HEK293 (cell line): ENCODE results near the gene RGPD4.

Experiments
- CTCF ChIA-PET: fragments of 350-600 bp; formaldehyde crosslinking; extraction: SDS; loops from one replicate; lab custom pipeline; 2021; ENCODE audit warnings: antibody characterized with exemption; lab: Yijun Ruan, JAX
- POLR2A ChIA-PET: fragments of 300-600 bp; formaldehyde crosslinking; extraction: SDS; loops from one replicate; lab custom pipeline; 2020; ENCODE audit warnings: antibody characterized with exemption, inconsistent platforms; lab: Yijun Ruan, JAX
- H3K27ac ChIP-seq: fragments of 200-500 bp; sonication (Bioruptor generic); 2 replicates; pipeline ENCODE4 v1.5.1; 2014; ENCODE audit warnings: low read depth, low read length, control low read depth, inconsistent platforms; ENCODE audit errors: extremely low read depth
- H3K36me3 ChIP-seq, 2 experiments: fragments of 200-500 bp in 1 of 2; sonication (Bioruptor generic) in 1 of 2; 1 replicate in 1 of 2; 2 replicates in 1 of 2; pipeline ENCODE4 v1.5.1; 2014 to 2017; ENCODE audit warnings: inconsistent platforms in 2 of 2, low read length in 2 of 2; ENCODE audit not compliant: control insufficient read depth in 2 of 2, insufficient read depth in 1 of 2
- H3K4me1 ChIP-seq: fragments of 200-500 bp; sonication (Bioruptor generic); 2 replicates; pipeline ENCODE4 v1.5.1; 2014; ENCODE audit warnings: mild to moderate bottlenecking, low read length, inconsistent platforms; ENCODE audit not compliant: control insufficient read depth, insufficient read depth
- H3K4me3 ChIP-seq: 2 replicates; pipeline ENCODE4 v1.5.1; 2011; ENCODE audit warnings: low read depth, mild to moderate bottlenecking, control low read depth, low read length, moderate library complexity
- H3K9me3 ChIP-seq: fragments of 200-500 bp; sonication (Bioruptor generic); 2 replicates; pipeline ENCODE4 v1.5.1; 2014; ENCODE audit warnings: low read depth, low read length, inconsistent platforms; ENCODE audit not compliant: control insufficient read depth, insufficient read depth
- ATF2 ChIP-seq: fragments of 450-650 bp; formaldehyde crosslinking; IDR thresholded peaks from 2 replicates; pipeline ENCODE4 v1.5.1; 2016; ENCODE audit warnings: missing biosample characterization, missing genetic modification characterization, low read depth
- GLIS2 ChIP-seq: fragments of 450-650 bp; formaldehyde crosslinking; IDR thresholded peaks from 2 replicates; pipeline ENCODE4 v1.5.1; 2016; ENCODE audit warnings: missing biosample characterization, missing genetic modification characterization
- HIC1 ChIP-seq: fragments of 450-650 bp; formaldehyde crosslinking; IDR thresholded peaks from 2 replicates; pipeline ENCODE4 v1.5.1; 2016; ENCODE audit warnings: missing biosample characterization, missing genetic modification characterization
- HOXD13 ChIP-seq: sonication (generic); formaldehyde crosslinking; IDR thresholded peaks from 2 replicates; pipeline ENCODE4 v1.8.0; 2022; ENCODE audit warnings: missing genetic modification reagents, borderline replicate concordance
- KLF8 ChIP-seq: fragments of 450-650 bp; formaldehyde crosslinking; IDR thresholded peaks from 2 replicates; pipeline ENCODE4 v1.5.1; 2016; ENCODE audit warnings: missing biosample characterization, missing genetic modification characterization
- PRDM10 ChIP-seq: fragments of 450-650 bp; formaldehyde crosslinking; IDR thresholded peaks from 2 replicates; pipeline ENCODE4 v1.5.1; 2016; ENCODE audit warnings: missing biosample characterization, missing genetic modification characterization
- SETDB1 ChIP-seq: IDR thresholded peaks from one replicate; pipeline ENCODE4 v1.6.1; 2017; ENCODE audit warnings: mild to moderate bottlenecking, low read length, moderate library complexity, mixed read lengths; ENCODE audit not compliant: insufficient read length
- ZBTB44 ChIP-seq: fragments of 450-650 bp; IDR thresholded peaks from 2 replicates; pipeline ENCODE4 v1.5.1; 2018; ENCODE audit warnings: missing biosample characterization, mild to moderate bottlenecking, missing genetic modification characterization
- ZNF174 ChIP-seq: fragments of 450-650 bp; formaldehyde crosslinking; IDR thresholded peaks from 2 replicates; pipeline ENCODE4 v1.5.0; 2017; ENCODE audit warnings: missing biosample characterization, mild to moderate bottlenecking, missing genetic modification characterization
- ZNF223 ChIP-seq: fragments of 450-650 bp; formaldehyde crosslinking; IDR thresholded peaks from 2 replicates; pipeline ENCODE4 v1.5.1; 2016; ENCODE audit warnings: missing biosample characterization, missing genetic modification characterization
- ZNF501 ChIP-seq: fragments of 450-650 bp; formaldehyde crosslinking; IDR thresholded peaks from 2 replicates; pipeline ENCODE4 v1.5.1; 2016; ENCODE audit warnings: missing biosample characterization, missing genetic modification characterization
- ZNF513 ChIP-seq: fragments of 450-650 bp; IDR thresholded peaks from 2 replicates; pipeline ENCODE4 v1.5.1; 2018; ENCODE audit warnings: missing biosample characterization, missing genetic modification characterization
- ZNF514 ChIP-seq: fragments of 450-650 bp; formaldehyde crosslinking; IDR thresholded peaks from 2 replicates; pipeline ENCODE4 v1.5.1; 2016; ENCODE audit warnings: missing biosample characterization, missing genetic modification characterization
- ZNF558 ChIP-seq: fragments of 450-650 bp; formaldehyde crosslinking; IDR thresholded peaks from 2 replicates; pipeline ENCODE4 v1.5.1; 2016; ENCODE audit warnings: missing biosample characterization, missing genetic modification characterization
- ZNF560 ChIP-seq: fragments of 450-650 bp; formaldehyde crosslinking; IDR thresholded peaks from 2 replicates; pipeline ENCODE4 v1.5.1; 2017; ENCODE audit warnings: missing biosample characterization, missing genetic modification characterization, borderline replicate concordance
- ZNF623 ChIP-seq: fragments of 450-650 bp; formaldehyde crosslinking; IDR thresholded peaks from 2 replicates; pipeline ENCODE4 v1.5.1; 2016; ENCODE audit warnings: missing biosample characterization, missing genetic modification characterization
- ZNF747 ChIP-seq: fragments of 450-650 bp; formaldehyde crosslinking; IDR thresholded peaks from 2 replicates; pipeline ENCODE4 v1.5.1; 2016; ENCODE audit warnings: missing biosample characterization, missing genetic modification characterization
- ZNF785 ChIP-seq: fragments of 450-650 bp; formaldehyde crosslinking; IDR thresholded peaks from 2 replicates; pipeline ENCODE4 v1.5.1; 2016; ENCODE audit warnings: missing biosample characterization, missing genetic modification characterization

RGPD4 gene

GRCh38 chr2:107790837-107791236 lies 35.9 kb upstream of the RGPD4 start:
- Histone ChIP-seq H3K27ac (no peak overlapping the region), H3K4me3 (no peak overlapping the region), H3K36me3 (no peaks in the 10 kb centered on the region)
- CTCF ChIA-PET = no interaction called here
- TF ChIP-seq ATF2 (tag by site-specific recombination) = peak; percentile 28; the same call in 1 of the 2 replicates
- TF ChIP-seq ZNF558 (tag by site-specific recombination) = no peak
- TF ChIP-seq, all 188 proteins: peak for 1
- no peaks in the 10 kb centered on the region for H3K4me1 ChIP-seq
- POLR2A ChIA-PET = no interaction called here
- no peaks in the 10 kb centered on the region for H3K9me3 ChIP-seq

- CTCF ChIA-PET = no interaction called here
- POLR2A ChIA-PET = no interaction called here
- TF ChIP-seq KLF8 (tag by site-specific recombination) (no peak), ZNF223 (tag by site-specific recombination) (no peak), ZNF514 (no peak), ZNF560 (tag by site-specific recombination) (no peak), ZNF747 (tag by site-specific recombination) (no peak), GLIS2 (no peak), ZNF513 (no peak), ZNF174 (no peak), HOXD13 (CRISPR knock-in tag) (no peak), ZNF785 (no peak), SETDB1 (no peak), ATF2 (tag by site-specific recombination) (no peak), ZNF501 (tag by site-specific recombination) (no peak), ZNF623 (tag by site-specific recombination) (no peak), HIC1 (tag by site-specific recombination) (no peak), PRDM10 (tag by site-specific recombination) (no peak), ZBTB44 (no peak)
These were observed 25.2 kb upstream of the RGPD4 start for GRCh38 chr2:107801498-107801897.

More at GRCh38 chr2:107801498-107801897, 25.2 kb upstream of the RGPD4 start:
- H3K36me3 ChIP-seq = no peaks in the 10 kb centered on the region
- H3K9me3 ChIP-seq = no peaks in the 10 kb centered on the region
- H3K27ac ChIP-seq = no peak overlapping the region
- no peaks in the 10 kb centered on the region for H3K4me1 ChIP-seq
- no peak overlapping the region for H3K4me3 ChIP-seq
